Ramos (cell line): Measurements from ENCODE around the gene CCRL2.
"Not testable (repeated sequence)": the region's sequence is repeated elsewhere in the genome, so short reads cannot be mapped to it uniquely, and the experiment has no call there.

Experiments
- in situ Hi-C: fragments of 300-500 bp; cut with MboI; formaldehyde crosslinking; loops from one replicate; pipeline ENCODE4 v1.14.3; 2022; ENCODE audit warnings: low sequenced_read_pairs; ENCODE audit not compliant: unreplicated experiment

The CCRL2 gene

DNA sequence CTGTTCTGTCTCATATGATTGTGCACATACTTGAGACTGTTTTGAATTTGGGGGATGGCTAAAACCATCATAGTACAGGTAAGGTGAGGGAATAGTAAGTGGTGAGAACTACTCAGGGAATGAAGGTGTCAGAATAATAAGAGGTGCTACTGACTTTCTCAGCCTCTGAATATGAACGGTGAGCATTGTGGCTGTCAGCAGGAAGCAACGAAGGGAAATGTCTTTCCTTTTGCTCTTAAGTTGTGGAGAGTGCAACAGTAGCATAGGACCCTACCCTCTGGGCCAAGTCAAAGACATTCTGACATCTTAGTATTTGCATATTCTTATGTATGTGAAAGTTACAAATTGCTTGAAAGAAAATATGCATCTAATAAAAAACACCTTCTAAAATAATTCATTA is 31.2 kb upstream of the CCRL2 start:
- in situ Hi-C loops, result loop anchor here (10.0 kb wide), 1 partner anchor 431 kb away; the partner anchor contains the start of gene CXCR6

GRCh38 chr3:46378426-46378942 is 28.6 kb upstream of the CCRL2 start:
- in situ Hi-C loops, result loop anchor here (10.0 kb wide), 1 partner anchor 434 kb away; the partner anchor contains the start of gene CXCR6

- in situ Hi-C loops, result no loop called here
These were observed 26.4 kb upstream of the CCRL2 start for GRCh38 chr3:46380471-46381221.

GRCh38 chr3:46381625-46382024 is 25.4 kb upstream of the CCRL2 start:
- in situ Hi-C loops, result no loop called here

- in situ Hi-C loops, result no loop called here
These were observed 23.7 kb upstream of the CCRL2 start for GRCh38 chr3:46383211-46383950.

GRCh38 chr3:46383951-46384330 is 23.1 kb upstream of the CCRL2 start:
- in situ Hi-C loops, result no loop called here

DNA sequence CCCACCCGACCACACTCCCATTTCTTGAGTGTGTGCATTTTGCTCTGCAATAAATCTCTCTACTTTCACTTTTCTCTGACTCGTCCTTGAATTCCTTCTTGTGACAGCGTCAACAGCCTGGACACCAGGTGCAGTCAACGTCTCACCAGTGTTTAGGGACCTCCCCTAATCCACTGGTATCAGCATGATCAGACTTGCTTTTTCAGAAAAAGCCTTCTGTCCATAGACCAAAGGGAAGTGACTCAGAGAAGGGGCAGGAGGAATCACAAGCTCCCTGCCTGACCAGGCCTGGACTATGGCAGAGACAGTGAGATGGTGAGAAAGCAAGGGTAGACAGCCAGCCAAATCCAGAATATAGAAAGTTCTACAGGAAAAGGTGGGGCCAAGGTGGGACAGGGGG is 20.9 kb upstream of the CCRL2 start:
- in situ Hi-C loops, result no loop called here

GRCh38 chr3:46388847-46389246 is 18.2 kb upstream of the CCRL2 start:
- in situ Hi-C loops, result not testable (repeated sequence)

DNA sequence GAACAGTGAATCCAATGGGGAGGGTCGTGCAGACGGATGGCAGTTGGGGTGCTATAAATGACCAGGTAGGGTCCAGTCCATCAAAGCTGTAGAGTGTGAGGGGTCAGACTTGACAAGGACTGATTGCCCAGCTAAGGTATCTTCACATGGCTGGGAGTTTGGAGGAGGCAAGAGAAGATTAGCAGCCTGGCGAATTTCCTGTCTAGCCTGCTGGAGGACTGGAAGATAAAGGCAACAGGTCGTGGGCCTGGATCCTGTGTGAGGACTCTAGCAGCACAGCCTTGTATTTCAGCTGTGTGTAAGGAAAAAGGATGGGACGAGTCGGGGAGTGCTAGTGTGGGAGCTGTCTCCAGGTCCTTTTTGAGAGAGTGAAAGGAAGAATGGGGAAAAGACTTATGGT is 17.8 kb upstream of the CCRL2 start:
- in situ Hi-C loops, result no loop called here

DNA sequence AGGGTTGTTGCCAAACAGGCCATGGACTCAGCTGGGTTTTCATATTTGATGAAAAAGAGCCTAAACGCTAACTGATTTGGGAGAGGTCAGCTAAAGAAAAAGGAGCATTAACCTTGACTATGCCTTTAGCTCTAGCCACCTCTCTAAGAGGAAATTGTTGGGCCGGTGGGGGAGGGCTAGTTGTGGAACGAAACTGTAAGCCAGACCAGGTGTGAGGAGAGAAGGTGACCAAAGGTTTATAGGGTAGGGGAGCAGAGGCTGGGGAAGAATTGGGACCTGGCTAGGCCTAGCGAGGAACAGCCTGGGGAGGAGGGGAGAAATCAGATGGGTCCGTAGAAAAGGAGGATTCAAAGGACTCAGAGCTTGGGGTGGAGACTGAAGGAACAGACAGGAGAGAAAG is 15.5 kb upstream of the CCRL2 start:
- in situ Hi-C loops, result not testable (repeated sequence)

- in situ Hi-C loops, result no loop called here
These were observed 14.0 kb upstream of the CCRL2 start for GRCh38 chr3:46393011-46393410.

DNA sequence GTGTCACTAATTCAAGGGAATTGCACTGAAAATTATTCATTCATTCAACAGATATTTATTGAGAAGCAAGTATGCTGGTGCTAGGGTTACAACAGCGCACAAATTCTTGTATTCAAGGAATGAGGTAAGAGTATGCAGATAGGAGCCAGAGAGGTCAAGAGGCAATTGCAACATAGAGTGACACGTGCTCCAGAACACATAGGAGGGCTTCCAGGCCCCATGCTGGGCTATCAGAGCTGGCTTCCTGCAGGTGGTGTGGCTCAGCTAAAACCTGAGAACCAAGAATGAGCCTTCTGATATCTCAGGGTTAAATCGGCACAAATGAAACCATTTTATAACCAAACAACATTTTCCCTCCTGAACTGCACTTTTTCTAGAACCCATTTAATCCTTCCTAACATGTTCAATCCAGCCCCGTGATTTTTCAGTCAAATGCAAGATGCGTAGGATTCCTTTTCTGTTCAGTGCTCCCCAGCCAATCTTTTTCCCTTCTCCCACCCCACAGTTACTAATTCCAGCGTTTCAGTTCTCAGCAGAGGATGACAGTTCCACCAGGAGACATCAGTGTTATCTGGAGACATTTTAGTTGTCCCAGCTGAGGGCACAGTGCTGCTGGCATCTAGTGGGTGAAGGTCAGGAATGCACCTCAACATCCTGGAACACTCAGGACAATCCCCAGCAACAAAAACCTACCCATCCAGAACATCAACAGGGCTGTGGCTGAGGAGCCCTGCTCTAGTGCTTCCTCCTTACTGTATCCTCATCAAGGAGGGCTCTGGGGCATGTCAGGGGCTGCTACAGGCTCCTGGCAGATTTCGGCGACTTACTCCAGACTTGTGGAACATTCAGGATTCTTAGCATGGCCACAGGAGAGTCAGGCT is 13.3 kb upstream of the CCRL2 start:
- in situ Hi-C loops, result no loop called here

GRCh38 chr3:46395210-46395661 is 11.8 kb upstream of the CCRL2 start:
- in situ Hi-C loops, result no loop called here

DNA sequence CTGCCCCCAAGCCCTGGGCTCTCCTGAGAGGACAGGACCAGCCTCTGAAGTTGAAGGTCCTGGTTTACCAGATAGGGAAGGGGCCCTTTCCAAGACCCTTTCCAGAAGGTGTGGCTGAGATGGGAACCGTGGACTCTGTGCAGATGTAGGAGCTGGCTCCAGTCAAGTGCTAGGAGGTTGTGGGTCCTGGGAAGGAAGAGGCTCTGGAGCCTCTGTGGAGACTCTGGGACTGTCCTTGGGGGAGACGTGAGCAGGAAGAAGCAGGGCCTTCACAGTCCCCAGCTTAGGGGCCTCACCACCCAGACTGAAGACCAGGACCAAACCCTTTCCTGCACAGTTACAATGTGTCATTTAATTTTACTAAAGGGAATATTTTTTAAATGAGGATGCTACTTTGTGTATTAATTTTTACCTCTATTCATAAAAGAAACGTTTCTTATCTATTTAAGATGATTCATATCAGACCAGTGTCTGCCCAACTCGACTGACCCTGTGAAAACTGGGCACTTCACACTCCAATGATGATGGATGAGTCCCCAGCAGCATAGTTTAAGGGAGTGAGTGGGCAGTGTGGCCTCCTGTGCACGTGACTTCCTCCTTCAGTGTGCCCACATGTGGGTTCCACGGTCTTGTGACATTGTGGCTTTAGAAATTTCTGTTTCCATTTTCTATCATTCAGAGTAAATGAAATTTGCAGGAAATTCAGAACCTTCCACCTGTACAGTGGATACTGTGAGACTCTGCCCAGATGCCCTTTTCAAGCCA is 11.1 kb upstream of the CCRL2 start:
- in situ Hi-C loops, result no loop called here

GRCh38 chr3:46397111-46397510 is 9.9 kb upstream of the CCRL2 start:
- in situ Hi-C loops, result no loop called here

- in situ Hi-C loops, result no loop called here
These were observed 8.7 kb upstream of the CCRL2 start for GRCh38 chr3:46398186-46398955.

- in situ Hi-C loops, result no loop called here
These were observed 8.0 kb upstream of the CCRL2 start for GRCh38 chr3:46399098-46399497.

DNA sequence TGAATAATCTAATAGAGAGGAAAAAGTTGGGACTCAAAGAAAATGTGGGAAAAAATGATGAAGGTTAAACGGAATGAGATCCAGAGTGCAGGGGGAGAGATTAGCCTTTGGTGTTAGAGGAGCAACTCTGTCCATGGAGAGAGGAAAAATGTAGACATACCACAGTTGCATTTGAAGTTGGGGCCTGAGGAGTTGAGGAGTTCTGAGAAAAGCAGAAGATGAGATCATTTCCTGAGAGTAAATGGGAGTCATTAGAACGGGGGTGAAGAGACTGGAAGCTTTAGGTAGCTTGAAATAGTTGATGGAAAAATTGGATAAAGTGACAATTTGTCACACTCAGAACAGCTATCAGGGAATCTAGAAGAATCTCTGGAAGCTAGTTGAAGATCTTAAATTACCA is 7.5 kb upstream of the CCRL2 start:
- in situ Hi-C loops, result no loop called here
